8988T (cell line): Measurements from ENCODE around the gene TOR1A.

Experiments
- DNase-seq: peaks from one replicate; pipeline ENCODE4 v3.0.0; 2011

TOR1A gene

DNA sequence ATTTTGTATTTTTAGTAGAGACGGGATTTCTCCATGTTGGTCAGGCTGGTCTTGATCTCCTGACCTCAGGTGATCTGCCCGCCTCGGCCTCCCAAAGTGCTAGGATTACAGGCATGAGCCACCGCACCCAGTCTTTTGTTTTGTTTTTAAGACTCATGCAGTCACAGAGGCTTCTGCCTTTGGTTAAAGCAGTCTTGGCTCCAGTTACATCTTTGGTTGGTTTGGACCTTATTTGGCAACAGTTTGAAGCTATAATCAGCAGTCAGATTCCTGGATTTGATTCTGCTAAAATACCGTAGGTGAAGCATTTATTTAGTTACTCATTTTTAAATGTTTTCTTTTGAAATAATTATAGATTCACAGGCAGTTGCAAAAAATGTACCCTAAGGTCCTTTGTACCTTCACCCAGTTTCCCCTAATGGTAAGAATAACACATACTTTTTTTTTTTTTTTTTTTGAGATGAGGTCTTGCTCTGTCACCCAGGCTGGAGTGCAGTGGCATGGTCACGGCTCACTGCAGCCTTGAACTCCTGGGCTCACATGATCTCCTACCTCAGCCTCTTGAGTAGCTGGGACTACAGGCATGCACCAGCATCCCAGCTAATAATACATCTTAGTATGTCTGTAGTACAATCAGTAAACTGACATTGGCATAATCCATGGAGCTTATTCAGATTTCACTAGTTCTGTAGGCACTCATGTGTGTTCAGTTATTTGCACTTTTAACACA is 27.1 kb upstream of the TOR1A start:
- DNase-seq, result no peak

DNA sequence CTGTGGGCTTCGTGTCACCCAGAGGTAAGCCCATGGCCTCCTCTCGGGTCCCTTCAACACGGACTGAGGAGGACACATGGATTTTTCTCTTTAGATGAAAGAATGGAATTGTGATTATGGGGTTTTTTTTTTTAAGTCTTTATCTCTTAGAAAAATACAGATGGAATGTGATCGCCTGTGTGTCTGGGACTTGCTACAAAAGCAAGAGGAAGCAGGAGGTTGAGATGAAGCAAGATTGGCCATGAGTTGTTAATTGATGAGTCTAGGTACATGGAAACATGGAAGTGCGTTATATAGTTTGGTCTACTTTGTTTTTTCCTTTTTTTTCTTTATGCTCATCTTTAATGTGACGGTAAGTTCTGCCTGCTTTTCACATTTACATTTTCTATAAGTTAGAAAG is 26.0 kb upstream of the TOR1A start:
- DNase-seq, result no peak

DNA sequence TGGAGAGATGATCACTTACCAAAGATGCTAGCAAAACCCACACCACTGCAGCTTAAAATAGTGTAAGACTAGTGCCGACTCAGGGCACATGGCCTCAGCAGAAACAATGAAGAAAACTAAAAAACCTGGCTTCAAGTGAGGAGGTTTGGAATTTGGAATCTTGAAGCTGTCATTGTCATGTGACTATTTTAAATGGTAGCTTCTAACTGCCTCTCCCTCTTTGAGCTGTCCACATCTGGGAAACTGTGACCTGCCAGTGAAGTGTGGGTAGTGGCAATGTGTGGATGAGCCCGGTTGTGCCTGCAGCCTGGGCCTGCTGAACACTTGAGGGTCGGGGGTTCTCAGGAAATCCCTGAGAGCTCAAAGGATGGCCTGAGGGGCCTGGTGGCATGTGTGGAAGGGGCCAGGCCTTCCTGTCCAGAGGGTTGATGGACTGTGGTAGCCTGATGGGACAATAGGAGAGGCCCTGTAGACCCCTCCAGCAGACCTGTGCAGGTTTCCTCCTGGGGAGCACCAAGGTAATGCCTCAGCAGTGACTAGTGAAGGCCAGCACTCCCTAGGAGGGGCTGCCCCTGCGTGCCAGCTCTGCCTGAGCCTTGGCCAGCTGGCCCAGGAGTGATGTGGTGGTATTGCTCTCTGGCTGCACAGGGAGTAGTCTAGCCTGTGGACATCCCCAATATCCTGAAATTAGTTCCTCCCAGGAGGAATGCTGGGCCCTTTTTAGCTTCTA is 24.9 kb upstream of the TOR1A start:
- no peak for DNase-seq

DNA sequence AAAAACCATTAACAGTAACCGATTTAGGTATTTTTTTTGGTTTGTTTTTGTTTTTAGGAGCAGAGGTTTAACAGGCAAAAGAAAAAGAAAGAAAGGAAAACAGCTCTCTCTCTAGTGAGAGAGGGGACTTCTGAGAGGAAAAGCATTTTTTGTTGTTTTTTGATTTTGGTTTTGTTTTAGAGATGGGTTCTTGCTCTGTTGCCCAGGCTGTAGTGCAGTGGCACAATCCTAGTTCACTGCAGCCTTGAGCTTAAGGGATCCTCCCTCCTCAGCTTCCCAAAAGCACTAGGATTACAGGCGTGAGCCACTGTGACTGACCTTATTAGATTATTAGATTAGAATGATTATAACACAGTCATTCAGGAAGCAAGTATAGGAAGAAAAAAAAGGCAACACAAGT is 21.4 kb upstream of the TOR1A start:
- DNase-seq, result no peak

DNA sequence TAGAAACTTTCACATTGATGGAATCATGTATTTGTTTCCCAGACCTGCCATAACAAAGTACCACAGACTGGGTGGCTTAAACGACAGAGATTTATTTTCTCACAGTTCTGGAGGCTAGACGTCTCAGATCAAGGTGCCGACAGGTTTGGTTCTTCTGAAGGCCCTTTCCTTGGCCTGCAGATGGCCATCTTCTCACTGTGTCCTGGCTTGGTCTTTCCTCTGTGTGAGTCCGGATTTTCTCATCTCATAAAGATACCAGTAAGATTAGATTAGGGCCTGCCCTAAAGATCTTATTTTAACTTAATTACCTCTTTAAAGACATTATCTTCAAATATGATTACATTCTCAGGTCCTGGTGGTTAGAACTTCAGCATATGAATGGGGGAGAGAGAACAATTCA is 17.1 kb upstream of the TOR1A start:
- no peak for DNase-seq

DNA sequence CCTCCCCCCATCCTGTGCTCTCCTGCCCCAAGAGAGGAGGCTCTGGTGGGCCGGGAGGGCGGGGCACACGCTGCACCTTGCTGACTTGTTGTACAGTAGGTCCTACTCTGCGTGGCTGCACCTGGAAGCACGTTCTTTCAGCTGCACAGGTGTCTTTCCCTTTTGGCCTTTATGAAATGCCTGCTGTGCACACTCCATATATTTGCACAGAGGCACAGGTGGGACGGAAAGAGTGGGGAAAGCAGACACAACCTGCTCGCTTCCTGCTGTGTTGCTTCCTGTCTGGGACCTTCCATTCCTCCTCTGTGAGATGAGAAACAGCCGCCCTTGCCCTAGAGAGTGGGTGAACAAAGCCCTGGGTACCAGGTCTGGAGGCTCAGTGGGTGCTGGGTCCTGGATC is 16.1 kb upstream of the TOR1A start:
- no peak for DNase-seq

DNA sequence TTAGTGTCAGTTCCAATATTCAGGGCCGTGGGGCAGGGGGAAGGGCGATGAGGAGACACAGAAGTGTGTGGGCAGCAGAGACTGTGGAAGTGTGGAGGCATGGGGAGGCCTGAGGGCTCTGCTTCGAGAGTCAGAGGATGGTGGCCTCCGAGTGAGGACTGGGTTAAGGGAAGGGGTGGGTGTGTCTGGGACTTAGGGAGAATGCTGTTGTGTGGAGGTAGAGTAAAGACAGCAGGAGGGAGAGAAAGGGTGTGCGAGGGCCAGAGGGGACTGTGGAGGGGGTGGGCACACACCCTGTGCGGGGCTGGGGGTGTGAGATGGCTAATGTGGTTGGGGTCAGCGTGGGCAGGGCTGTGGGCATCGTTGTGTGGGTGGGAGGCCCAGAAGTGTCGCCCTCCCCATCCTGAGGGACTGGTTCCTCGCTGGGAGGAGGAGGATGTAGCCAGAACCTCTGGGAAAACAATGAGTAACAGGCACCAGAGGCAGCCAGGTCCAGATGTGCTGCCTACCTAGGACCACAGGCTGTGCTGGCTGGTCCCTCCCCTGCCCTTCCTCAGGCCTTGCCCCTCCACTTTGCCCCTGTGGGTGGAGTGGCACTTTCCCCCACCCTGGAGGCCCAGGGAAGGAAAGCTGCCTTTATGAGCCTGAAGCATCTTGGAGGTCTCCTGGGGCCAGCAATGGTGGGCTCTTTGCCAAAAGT is 15.5 kb upstream of the TOR1A start:
- DNase-seq, result no peak

DNA sequence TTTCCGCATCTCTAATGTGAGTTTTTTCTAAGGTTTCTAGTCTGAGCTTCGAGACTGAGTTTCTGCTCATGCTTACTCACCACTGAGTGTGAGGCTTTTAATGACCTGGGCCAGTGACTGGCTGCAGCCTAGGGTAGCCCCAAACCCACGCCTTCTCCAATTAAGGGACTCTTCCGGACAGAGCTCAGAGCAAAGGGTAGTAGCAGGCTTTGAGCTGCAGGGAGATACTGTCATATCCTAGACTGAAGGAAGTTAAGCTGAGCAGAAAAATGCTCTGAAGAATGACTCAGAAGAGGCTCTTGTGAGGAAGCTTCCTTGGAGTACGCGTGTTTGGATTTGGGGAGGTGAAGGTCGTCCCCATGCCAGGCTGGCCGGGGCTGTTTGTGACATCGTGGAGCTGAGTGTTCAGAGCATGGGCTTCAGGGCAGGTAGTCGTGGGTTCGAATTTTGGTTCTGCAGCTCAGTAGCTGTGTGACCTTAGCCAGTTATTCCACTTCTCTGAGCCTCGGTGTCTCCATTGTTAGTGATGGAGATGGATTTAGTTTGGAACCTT is 14.8 kb upstream of the TOR1A start:
- DNase-seq, result peak; percentile 51

DNA sequence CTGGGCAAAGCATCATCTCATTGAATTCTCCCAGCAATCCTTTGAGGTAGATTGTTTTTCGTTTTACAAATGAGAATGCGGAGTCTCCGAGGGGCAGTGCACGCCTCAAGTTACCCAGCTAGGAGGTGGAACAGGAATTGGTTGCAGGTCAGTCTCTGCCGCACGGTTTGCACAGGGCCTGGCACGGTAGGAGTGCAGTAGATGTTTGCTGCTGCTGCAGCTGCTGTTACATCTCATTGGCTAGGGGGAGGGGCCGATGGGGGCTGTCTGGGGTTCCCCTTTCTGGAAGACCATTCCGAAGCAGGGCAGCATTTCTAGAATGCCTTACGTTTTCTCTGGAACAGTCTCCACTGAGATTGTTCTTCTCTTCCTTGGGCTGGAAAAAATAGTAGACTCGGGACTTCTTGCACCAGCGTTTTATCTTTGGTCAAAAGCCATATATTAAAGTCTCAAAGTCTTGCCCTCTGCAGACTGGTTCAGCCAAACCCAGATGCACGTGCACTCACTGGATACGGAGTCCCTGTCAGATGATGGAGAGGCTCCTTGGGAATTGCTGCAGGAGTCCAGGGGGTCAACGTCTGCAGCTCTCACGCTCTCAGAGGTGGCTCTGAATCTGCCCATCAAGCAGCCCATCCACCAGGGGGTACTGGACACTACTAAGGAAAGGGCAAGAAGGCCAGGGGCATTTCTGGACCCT is 12.5 kb upstream of the TOR1A start:
- no peak for DNase-seq

DNA sequence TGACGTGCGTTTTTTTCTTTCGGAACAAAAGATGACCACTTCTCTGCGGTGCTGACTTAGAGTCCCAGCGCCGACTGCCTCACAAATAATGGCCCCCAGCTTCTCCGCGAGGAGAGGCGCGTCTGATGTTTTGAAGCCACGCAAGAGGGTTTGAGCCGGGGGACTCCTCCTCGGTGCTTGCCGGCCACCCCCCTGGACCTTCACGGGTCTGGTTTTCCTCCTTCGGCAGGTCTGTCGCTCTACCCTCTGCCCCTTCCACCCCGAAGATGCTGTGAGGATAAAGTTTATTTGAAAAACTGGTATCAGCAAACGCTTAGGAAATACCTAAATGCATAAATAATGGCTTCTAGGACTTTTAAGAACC is 11.9 kb upstream of the TOR1A start:
- DNase-seq, result no peak

DNA sequence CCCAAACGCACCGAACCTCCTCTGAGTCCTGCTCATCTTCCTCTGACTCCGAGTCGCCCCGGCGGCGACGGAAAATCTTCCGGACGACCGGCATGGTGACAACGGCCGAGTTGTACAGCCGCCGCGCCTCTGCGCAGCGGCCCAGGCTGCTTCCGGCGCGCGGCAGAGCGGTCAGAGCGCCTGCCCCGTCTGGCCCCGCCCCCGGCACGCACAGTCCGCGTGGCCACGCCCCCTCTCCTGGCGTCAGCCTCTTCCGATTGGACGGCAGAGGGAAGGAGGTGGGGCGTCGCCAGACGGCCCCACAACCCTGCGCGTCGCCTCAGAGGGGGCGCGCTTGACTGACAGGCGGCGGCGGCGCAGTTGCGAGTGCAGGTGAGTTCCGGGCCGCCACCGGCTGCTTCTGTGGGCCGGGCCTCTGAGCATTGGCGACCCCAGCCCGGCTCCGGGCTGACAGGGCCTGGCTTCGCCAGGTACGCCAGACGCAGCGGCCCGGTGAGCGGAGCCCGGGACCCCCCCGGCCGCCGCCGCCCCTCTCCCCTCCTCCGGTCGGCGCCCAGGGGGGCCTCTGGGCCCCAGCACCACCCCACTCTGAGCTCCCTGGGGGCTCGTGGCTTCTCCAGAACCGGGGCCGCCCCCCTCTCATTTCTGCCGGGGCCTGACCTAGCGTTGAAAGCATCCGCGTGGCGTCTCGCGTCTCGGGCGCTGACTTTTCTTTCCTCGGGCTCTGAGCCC is 11.4 kb upstream of the TOR1A start, which contains the start of the genes C9orf78 and USP20:
TSS of gene C9orf78 (minus strand) at position 148 of the 732 bp plus-strand sequence. CDS start at position 94, 54 bp downstream.
TSS of gene USP20 (plus strand) at position 331 of the 732 bp plus-strand sequence. CDS start 17,098 bp downstream, outside the sequence.
- DNase-seq, result peak; percentile 88

DNA sequence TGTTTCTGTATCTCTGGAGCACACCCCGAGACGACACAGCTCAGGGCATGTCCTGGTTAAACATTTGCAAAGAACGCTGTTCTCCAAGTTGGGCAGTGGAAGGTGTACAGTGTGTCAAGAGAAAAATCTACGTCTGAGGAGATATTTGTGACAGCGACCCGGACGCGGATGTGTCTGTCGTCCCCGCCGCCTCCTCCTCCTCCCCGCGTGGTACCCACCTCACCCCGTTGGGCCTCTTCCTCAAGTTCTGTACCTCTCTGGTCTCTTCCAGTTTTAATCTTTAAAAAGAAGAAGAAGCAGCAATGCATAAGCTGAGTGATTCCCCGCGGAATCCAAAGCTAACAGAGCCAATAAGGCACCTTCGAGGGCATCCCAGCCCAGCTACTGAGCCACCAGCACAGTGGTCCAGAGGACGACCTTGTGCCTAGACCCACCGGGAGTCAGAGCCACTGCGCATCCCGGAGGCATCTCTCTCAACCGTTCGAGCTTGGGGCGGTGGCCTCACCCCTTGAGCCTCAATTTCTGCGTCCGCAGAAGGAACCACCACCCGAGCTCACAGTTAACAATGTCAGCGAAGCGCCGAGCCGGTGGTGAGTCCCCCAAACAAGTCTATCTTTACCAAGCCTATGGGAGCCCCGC is 10.7 kb upstream of the TOR1A start:
- no peak for DNase-seq

DNA sequence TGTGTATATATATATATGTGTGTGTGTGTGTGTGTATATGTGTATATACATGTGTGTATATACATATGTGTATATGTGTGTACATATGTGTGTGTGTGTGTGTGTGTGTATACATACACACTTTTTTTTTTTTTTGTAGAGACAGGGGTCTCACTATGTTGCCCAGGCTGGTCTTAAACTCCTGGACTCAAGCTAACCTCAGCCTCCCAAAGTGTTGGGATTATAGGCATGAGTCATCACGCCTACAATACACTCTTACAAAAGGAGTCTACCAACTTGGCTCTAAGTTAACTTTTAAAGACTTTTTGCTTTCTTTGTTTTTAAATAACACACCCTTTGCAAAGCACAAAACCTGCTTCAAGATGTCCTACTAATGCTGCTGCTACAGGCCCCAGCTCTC is 9.0 kb upstream of the TOR1A start:
- no peak for DNase-seq

DNA sequence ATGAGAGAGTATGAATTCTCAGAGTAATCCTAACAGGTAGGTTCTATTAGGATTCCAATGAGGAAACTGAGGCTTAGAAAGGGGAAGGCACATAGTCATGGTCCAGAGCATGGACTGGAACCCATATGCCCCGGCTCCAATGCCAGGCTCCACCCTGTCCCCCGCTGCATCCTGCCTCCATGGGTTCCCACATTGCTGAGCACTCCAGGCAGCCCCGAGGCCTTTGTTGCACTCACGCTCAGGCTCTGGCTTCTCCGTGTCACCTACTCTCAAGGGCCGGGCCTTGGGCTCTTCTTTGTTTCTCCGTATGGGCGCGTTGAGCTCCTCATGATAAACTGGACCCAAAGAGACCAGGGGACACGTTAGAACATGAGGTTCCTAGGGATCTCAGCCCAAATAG is 5.0 kb upstream of the TOR1A start:
- DNase-seq, result no peak

DNA sequence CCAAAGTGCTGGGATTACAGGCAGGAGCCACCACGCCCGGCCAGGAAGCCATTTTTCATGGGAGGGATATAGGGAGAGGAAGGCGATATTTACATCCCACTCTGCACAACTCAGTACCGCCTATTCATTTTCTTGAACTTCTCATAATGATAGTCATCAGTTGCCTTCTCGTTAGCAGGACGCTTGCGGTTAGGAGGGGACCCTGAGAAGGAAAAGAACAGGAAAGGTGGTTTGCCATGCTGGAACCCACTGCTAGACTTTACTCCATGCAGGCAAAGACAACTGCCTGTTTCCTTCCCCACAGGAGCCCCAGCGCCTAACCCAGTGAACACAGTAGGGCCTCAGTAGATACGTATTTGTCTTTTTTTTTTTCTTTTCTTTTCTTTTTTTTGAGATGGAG is 4.1 kb upstream of the TOR1A start:
- DNase-seq, result no peak

DNA sequence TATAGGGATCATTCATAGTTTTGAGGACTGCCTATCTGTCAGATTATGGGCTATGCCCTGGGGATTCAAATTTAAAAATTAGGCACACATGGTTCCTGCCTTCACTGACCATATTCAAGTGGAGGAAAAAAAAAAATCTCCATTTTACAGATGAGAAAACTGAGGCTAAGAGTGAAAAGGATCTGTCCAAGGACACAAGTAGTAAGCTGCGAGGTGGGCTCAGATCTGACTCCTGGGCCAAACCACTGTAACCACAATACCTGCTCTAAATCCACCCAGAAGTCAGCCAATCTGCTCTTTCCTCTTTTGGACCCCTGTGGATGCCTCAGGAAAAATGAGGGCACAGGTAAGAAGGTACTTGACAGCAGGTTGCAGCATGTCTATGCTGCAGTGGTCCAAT is 2.8 kb upstream of the TOR1A start:
- no peak for DNase-seq

DNA sequence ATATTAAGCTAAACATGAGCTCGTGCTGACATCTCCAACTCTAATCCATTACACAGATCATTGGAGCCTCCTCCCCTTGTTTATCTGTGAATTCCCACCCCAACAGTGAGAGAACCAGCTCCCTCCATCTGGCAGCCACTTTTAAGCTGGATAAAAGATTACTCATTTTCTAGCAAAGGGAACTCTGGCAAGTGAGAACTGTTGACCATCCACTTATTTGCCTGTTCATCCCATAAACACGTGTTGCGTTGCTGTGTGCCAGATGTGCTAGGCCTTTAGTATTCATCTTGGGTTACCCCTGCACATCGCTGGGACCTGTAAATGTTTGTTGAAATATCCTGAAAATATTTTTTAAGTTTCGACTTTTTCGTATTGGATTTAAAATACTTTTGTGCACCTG is 2.4 kb upstream of the TOR1A start:
- DNase-seq, result no peak

DNA sequence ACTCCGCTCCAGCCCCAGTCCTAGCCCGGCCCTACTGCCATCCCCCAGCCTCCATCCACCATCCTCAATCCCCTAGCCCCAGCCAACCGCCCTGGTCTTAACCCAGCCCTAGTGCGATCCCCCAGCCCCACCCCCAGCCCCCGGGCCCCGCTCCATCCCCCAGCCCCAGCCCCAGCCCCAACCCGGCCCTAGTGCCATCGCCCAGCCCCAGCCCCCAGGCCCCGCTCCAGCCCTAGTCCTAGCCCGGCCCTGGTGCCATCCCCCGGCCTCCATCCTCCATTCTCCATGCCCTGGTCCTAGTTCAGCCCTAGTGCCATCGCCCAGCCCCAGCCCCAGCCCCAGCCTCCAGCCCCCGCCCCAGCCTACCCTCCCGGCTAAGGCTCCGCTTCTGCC is 398 bp downstream of the TOR1A start:
- DNase-seq, result no peak

DNA sequence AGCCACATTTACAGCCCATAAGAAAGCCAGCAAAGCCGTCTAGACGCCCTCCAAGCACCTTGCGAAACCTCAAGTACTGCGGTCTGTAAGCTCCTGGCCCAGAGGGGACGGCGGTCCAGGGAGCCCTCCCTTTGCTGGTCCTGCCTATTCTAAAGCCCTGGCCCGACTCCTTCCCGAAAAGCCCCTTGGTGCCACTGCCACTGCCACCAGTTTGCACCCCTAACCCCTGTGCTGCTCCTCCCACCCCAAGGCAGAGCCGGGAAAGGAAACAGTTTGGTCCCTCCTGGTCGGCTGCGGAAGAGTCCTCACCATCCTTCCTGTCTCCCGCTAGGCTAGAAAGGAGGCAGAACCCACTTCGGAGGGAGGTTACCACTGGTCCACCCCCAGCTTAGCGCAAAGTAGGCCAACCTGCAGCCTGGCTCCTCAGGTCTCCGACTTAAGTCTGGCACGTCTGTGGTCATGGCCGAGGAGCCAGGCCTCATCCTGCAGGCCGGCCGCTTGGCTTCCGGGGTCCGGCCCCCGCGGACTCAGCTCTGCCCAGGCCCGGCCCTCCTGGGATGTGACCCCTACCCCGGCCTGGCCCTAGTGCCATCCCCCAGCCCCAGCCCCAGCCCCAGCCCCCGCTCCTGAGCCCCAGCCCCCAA is 916 bp downstream of the TOR1A start:
- no peak for DNase-seq

DNA sequence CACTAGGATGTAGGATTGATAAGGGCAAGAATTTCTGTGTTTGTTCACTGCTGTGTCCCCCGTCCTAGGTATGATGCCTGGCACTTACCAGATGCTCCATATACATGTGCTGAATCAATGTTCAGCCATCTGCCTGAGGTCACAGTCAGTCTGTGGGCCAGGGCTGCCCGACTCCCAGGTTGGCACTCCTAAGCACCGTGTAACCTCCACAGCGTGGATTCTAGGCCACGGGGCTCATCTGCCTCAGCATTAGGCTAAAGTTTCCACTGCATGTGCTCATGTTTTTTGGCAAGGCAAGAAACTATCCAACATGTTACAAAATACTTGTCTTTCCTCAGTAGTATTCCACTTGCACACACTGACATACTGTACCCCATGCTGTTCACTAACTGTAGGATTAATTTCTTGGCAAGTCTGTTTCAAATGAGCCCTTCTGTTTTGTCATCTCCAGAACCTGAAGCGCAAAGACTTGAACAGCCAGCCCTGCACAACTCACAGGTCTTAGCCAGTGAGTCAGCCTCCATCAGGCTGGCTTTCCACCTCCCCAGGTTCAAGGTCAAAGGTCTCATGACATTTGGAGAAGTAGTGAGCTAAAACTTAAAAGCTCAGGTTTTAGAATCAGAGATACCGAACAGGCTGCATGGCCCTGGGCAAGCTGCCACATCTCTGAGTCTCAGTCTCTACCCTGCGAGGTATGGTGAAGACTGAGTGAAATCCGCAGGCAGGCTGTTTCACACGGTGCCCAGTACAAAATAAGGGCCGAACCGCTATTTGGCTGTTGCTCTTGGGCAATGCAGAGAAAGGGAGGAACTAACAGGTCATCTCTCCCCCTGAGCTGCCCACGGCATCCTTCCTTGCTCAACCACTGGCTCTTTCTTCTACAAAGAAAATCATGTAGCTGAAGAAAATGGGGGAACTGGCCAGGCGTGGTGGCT is 7.2 kb downstream of the TOR1A start:
- DNase-seq, result no peak
